OCI-LY3 (cell line): ENCODE data around the gene GBX2.

Source experiments
- CTCF ChIP-seq: fragments of 200-600, 300-600 bp; sonication (generic); IDR thresholded peaks from 2 replicates; pipeline ENCODE4 v1.5.1; 2014; ENCODE audit warnings: antibody characterized with exemption, low read length, low read depth
- EZH2phosphoT487 ChIP-seq: fragments of 200-600 bp; shearing (Covaris generic); IDR thresholded peaks from 2 replicates; pipeline ENCODE4 v1.6.1; 2018; ENCODE audit warnings: antibody characterized with exemption, mixed run types, low read depth

- TF ChIP-seq CTCF (no peak), EZH2phosphoT487 (no peak)
Measured at GRCh38 chr2:236161531-236161930, 6.7 kb downstream of the GBX2 start.
